GM12874 (cell line): ENCODE results near the gene FALEC.

Experiments used
- CTCF ChIP-seq: IDR thresholded peaks from 2 replicates; pipeline ENCODE4 v1.5.1; 2011; ENCODE audit warnings: low read depth, mild to moderate bottlenecking, control low read depth, low read length, moderate library complexity; ENCODE audit not compliant: insufficient read depth

The FALEC gene

GRCh38 chr1:150512846-150513245 is 2.7 kb upstream of the FALEC start:
- TF ChIP-seq CTCF, result no peak

GRCh38 chr1:150513351-150513791 is 2.2 kb upstream of the FALEC start:
- no peak for TF ChIP-seq CTCF

- no peak for TF ChIP-seq CTCF
Observed at GRCh38 chr1:150514260-150514659, 1.3 kb upstream of the FALEC start.

- TF ChIP-seq CTCF, result no peak
Observed at GRCh38 chr1:150514913-150515327, 632 bp upstream of the FALEC start.

- TF ChIP-seq CTCF, result no peak
Observed at GRCh38 chr1:150516050-150516591, 569 bp downstream of the FALEC start.

- no peak for TF ChIP-seq CTCF
Observed at GRCh38 chr1:150516616-150517015, 1.1 kb downstream of the FALEC start.

- TF ChIP-seq CTCF, result no peak
Observed at GRCh38 chr1:150521196-150521968, 5.8 kb downstream of the FALEC start.
